DMS 273 treated with DMSO at 0.1 percent for 48 hours (cell line): ENCODE measurements around the gene ABCC5.

Experiments used
- DNase-seq: peaks from one replicate; lab custom pipeline; 2025; lab: John Stamatoyannopoulos, UW

Gene ABCC5

DNA sequence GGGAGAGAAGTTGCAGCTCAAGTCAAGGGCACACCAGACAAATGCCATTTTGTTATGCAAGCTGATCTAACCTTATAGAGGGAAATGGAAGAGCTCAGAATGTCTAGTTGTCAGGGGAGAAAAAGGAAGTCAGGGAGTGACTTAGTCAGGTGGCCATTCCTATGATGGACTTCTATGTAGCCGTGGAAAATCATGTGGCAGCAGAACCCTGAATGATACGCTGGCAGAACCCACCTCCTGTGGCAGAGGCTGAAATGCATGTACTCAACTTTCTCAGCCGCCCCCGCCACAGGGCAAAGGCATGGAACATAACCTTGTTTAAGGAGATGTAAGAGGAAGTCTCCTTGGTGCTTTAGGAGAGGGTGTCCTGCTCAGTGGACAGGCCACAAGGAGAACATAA is 95.3 kb downstream of the ABCC5 start:
- no peak for DNase-seq

DNA sequence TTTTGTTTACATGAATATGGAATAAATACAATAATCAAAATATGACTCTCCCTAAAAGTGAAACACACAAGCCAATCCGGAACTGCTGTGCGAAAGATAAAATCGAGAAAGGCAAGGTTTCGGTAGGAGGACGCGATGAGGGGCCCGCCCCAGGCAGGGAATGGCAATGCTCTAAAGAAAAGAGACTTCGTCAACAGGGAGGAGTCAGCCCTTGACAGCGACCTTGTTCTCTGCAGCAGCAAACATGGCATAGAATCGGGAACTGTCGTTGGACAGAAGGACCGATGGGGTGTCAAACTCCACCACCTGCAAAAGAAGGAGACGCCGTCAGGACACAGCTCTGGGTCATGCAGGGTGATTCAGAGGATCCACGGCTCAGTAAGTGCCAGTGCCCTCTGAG is 96.6 kb downstream of the ABCC5 start:
- DNase-seq, result no peak

DNA sequence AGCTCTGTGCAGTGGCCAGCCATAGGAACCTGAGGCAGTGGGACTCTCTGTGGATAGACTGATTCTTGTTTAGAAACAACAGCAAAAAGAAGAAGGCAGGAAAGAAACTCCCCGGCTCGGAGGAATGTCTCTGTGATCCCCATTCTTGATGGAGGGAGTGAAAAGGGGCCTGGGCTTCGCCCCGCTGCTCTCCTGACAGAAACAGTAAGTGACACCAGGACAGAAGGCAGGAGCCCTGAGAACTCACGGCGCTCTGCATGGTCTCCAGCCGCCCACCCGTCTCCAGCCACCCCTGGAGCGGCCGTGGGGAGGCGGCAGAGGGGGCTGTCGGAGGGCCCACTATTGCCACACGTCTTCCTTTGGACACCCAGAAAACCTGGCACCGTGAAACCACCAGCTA is 97.3 kb downstream of the ABCC5 start:
- DNase-seq, result no peak

DNA sequence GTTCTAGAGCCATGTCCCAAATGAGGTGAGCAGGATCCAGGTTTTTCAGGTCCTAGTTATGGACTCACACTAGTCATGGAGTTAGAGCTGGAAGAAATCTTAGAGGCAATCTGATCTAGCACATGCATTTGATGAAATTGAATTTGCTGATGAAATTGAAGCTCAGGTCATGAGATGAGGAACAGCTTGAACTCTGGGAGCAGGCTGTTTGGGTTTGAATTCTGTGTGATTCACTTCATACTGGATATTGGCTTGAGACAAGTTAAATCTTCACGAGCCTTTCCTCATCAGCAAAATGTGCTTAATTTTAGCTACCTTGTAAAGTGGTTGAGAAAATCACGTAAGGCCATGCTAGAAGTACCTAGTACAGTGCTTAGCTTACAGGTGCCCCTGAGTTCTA is 99.5 kb downstream of the ABCC5 start:
- DNase-seq, result no peak

DNA sequence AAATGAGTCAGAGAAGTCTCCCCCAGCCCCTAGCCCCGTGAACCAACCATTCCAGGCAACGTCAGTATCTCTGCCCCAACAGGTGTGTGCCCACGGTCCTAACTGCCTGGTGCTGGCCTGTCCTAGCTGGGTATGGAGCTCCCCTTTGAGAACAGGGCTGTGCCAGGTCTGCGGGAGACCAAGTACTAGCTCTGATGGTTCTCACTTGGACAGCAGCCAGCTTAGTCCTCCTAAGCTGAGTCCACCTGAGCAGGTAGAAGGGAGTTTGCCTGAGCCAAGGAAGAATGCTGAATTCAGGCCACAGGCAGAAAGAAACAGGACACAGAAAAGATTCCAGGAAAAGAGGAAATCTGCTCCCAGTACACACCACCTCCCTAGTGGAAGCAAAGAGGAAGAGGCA is 99.9 kb downstream of the ABCC5 start:
- DNase-seq, result no peak

DNA sequence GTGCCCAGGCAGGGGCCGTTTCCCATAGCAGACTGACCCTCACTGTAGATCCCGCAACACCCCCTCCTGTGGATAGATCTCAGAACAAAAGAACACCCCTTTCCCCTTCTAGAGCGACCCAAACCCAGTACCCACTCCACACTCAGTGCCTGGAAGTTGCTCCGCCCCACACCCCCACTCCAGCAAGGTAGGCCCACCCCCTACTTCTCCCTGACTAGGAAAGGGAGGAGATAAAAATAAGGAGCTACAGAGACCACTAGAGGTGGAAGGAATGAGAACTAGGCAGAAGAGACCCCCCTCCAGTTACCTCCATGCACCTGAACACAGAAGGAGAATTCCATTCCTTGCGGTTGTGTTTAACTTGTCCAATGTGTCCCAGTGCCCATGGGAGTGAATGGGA is 102.8 kb downstream of the ABCC5 start:
- DNase-seq, result no peak

DNA sequence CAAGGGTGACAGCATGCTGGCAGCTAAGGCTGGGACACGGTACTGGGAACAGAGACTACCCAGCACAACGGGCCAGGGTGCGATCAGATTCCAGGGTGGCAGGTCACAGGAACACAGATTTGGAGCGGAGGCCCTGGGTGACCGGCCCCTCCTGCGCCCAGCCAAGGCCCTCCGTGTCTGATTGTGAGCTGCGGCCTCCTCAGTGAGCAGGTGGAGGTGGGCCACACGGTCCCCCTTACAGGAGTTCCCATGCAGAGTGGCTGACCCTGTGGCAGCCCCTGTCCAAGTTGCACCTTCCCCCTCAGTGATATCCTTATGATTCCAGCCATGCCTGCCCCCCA is 104.1 kb downstream of the ABCC5 start:
- DNase-seq, result no peak

DNA sequence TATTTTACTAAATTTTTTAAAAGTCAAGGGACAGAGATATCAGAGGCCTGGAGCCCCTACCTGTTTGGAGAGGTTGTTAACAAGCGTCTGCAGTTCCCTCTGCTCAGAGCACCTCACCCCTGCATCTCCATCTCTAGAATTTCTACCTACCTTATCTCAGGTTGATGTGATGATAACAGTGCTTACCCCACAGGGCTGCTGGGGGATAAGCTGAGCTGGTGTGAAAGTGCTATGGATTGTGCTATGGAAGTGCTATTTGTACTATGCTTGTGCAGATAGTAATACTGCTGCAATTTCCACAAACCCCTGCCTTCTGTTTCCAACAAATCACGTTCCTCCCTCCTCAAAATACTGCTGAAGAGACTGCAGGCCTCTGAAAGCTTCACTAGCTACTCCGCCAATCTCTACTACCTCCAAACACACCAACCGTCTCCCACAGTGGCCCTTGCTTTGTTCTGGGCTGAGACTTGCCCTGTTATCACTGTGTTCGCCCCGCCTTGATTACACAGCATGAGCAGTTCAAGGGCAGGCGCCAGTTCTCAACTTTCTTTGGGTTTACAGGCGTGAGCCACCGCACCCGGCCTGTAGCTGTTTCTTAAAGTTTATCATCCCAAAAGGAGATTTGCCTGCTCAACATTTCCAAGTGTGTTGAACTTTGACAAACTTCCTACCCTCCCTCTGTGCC is 104.6 kb downstream of the ABCC5 start:
- DNase-seq, result no peak

DNA sequence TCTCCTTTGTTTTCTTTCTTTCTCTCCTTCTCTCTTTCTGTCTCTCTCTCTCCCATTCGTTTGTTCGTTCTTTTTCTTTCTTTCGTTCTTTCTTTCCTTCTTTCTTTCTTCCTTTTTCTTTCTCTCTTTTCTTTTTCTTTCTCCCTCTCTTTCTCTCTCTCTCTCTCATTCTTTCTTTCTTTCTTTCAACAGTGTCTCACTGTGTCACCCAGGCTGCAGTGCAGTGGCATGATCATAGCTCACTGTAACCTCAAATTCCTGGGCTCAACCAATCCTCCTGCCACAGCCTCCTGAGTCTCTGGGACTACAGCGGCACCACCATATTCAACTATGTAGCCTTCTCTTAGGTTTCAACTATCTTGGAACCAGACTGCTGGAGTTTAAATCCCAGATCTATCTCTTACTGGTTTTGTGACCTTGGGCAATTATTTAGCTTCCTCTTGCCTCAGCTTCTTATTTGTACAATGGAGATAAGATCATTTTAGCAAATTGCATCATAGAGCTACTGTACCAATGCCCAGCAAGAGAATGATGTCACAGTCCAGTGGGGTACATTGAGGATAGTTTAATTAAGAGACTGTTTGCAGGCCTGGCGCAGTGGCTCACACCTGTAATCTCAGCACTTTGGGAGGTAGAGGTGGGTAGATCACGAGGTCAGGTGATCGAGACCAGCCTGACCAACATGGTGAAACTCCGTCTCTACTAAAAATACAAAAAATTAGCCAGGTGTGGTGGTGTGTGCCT is 105.7 kb downstream of the ABCC5 start:
- no peak for DNase-seq

DNA sequence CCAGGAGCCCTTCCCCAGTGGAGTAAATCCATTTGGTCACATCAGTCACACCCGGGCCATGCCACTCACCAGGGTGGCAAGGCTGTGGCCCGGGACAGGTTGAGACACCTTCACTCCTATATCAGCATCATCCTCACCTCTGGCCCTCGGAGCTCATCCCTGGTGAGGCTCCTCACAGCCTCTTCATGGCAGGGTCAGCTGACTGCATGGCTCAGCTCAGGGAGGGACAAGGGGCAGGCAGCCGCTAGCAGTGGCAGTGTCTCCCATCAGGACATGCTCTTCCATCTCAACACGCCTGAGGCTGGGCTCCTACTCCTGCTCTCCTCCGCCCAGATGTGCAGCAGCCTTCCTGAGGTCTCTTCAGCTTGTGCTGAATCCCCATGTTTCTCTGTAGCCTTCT is 106.6 kb downstream of the ABCC5 start:
- DNase-seq, result no peak

DNA sequence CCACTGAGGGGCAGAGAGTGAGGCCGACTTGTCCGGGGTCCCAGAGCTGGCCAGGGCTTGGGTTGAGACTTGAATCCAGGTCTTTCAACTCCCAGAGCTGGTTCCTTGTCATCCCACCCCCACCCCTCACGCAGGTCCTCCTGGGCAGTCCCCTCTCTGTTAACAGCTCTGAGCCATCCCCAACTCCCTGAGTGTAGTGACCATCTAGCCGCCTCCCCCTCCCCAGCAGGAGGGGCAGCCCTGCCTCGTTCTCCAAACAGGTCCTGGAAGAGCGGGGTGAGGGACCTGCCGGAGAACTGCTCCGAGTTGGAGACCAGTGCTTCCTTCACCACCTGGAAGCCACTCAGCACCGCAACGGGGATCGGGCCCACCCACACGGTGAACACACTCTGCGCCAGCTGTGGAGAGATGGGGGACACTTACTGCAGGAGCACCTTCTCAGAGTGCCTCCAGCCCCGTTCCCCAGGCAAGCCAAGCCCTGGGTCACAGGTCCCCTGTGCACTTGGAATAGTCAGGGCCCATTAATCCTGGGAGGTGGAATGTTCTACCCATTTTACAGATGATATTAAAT is 108.6 kb downstream of the ABCC5 start:
- no peak for DNase-seq

DNA sequence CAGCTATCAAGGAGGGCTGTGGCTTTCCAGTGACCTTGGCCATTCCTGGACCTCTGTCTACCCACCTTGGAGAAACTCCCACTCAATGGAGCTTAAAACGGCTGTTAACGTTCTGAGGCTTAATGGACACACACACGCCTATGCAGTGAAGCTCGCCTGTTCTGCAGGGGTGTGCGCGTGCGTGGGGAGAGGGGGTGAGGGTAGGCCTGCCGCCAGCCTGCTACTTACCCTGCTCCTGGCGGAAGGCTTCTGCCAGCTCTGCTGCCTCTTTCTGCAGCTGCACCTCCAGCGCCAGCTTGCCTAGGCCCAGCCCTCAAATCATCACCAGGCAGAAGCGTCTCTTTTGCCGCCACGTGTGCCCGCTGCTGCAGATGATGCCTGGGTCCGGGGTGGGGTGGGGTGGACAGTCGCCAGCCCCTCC is 109.8 kb downstream of the ABCC5 start:
- DNase-seq, result no peak

DNA sequence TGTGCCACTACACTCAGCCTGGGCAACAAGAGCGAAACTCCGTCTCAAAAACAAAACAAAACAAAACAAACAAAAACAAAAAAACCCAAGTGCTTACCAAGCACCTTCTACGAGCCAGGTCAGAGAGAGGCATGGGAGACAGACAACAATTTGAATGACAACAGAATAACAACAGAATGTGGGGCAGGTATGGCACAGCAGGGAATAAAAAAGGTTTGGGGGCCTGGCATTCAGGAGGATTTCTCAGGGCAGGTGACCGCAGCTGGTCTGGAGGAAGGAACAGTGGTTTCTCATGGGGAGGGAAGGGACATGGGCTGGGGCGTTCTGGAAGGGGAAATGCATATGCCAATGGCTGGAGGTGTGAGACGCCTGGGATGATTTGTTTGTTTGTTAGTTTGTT is 110.5 kb downstream of the ABCC5 start:
- DNase-seq, result no peak

DNA sequence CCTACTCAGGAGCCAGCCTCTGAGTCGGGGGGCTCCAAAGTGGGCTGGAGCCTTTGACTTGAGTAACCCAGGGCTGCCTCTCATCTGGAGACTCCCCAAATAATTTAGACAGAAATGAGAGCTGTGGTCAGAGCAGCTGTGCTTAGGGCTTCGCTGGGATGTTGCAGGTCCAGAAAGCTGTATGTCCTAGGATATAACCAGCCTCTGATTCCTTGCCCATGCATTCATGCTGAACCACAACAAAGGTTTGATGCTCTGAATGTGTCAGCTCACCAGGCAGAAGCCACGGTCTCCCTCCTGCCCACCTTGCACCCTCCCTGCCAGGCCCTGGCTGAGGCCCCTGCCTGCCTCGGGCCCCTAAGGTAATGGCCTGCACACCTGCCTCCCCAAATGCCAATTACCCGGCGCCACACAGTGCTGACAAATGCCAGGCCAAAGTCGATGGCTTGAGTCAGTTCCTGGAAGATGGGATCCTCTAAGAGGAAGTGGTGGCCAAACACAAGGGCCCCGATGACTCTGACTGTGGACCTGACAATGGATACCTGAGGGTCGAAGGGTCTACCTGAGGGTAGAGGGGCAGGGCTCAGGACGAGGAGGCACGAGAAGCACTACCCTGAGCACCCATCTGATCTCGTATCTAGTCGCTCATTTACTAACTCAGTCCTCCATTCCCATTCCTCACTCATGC is 111.3 kb downstream of the ABCC5 start:
- no peak for DNase-seq

DNA sequence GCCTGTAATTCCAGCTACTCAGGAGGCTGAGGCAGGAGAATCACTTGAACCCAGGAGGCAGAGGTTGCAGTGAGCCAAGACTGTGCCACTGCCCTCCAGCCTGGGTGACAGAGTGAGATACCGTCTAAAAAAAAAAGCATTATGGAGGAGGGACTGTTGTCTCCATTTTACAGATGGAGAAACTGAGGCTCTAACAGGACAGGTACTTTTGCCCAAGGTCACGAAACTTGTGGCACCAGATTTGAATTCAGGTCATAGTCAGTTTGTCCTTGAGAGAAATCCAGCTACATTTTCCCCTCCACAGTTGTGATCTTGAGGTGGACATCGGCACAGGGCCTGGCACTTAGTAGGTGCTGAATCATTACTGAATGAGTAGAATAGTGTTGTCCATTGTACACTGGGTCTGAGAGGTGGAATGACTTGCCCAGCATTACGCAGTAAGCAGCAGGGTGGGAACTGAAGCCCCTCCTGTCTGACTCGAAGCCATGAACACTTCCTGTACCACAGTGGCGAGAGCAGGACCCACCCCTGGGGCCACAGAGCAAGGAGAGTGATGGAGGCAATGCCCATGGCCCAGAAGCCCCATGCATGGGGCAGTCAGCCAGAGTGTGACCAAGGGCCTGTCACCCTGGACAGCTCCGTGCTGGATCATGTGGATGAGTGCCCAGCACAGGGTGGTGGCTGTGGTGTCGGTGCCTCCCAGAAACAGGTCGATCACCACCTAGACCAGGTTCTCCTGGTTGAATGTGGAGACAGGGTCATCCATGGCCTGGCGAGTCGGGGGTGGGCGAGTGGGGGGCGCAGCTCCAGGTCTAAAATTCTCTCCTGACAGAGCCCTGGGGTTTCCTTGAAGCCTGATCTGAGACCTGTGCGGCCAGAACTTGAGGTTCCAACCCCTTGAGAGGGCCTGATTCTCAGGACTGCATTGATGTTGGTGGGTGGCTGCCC is 112.6 kb downstream of the ABCC5 start:
- DNase-seq, result no peak

DNA sequence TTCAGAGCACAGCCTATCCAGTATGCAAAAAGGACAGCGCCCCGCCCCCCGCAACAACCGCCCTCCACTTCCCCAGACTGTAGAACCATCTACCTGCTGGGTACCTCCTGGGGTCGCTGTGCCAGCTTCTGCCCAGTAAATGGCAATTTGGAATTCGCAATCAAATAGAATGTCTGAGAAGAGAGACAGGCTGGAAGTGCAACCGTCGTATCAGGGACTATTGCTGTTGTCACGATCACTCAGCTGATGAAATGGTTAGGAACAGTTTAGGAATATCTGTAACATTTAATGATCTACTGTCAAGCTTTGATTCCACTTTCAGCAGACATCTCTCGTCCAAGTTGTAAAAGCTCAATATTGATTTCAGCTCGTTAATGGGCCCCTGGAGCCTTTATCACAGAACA is 119.7 kb downstream of the ABCC5 start:
- no peak for DNase-seq

DNA sequence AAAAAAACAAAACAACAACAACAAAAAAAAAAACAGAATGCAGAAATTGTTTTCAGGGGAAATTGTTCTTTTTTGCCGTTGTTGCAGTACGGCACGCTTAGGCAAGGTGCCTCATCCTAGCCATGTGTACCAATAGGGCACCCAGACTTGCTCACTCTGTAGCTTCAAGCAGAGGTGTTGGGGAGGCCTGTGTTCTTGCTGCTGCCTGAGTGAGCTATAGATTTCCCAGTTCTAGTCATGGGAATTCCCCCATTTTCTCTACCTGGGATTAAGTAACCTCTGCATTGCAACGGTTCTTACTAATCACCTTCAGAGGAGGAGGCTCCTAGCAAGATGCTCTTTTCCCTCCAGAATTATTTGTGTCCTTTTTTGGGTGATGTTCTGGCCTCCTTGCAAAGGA is 120.1 kb downstream of the ABCC5 start:
- DNase-seq, result no peak

DNA sequence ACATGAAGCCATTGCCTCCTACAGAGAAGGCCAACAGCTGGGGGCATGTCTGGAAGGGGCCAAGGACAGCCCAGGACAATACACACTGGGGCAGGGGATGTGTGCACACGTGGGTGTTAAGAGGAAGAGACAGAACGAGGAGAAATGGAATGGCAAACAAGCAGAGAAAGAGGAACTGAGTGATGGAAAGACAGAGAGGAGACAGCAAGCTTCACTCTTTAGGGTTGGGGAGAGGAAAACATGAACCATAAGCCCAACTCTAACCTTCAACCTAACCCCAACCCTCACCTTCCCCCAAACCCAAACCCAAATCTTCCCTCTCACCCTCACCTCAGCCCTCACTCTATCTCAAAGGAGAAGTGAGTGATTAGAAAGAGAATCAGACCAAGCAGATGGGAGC is 121.1 kb downstream of the ABCC5 start:
- no peak for DNase-seq

DNA sequence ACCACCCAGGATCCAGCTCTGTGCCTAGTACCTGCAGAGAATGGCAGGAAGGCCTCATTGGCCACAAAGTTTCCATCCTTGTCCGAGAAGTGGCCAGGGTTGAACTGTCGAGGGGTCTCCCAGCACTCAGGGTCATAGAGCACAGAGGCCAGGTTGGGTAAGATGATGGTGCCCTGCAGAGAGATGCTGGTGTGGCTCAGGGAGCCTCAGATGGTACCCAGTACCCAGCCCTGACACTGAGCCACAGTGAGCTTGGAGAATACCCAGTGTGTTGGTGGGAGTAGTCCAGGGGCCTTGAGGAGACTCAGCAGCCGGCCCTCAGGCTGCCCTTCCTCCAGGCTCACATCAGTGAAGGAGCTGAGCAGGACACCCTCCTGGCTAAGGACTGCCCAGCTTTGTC is 121.5 kb downstream of the ABCC5 start:
- no peak for DNase-seq

DNA sequence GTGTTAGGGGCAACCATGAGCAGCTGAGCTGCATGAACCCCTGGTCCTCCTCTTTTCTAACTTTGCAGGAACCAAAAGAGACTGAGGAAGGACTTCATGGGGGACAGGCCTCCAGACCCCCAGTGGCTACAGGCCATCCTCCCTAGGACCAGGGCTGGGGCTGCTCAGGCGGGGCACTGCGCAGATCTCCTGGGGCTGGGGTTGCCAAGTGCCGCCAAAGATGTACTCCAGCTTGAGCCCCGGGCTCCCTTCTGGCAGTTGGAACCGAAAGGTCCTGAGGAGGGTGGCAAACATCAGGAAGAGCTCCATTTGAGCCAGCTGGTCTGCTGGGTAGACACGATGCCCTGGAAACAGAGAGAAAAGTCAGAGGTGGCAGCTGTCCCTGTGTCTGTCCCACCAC is 121.9 kb downstream of the ABCC5 start:
- DNase-seq, result no peak

DNA sequence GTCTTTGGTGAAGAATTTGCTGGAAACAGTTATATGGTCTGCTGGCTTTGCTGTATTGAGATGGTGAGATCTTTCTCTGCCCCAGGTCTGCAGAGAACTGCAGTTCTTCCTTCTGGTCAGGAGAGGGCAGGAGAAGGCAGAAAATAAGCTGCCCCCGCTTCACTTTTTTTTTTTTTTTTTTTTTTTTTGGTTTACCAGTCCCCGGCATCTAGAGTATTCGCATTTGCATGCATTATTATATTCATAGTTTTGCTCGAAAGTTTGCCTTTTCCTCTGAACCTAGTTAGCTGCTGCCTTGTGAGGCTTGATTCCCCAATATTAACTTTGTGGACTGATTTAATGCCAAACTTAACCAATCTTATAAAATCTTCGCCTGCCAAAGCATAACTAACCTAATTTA is 122.4 kb downstream of the ABCC5 start:
- DNase-seq, result peak; percentile 45

DNA sequence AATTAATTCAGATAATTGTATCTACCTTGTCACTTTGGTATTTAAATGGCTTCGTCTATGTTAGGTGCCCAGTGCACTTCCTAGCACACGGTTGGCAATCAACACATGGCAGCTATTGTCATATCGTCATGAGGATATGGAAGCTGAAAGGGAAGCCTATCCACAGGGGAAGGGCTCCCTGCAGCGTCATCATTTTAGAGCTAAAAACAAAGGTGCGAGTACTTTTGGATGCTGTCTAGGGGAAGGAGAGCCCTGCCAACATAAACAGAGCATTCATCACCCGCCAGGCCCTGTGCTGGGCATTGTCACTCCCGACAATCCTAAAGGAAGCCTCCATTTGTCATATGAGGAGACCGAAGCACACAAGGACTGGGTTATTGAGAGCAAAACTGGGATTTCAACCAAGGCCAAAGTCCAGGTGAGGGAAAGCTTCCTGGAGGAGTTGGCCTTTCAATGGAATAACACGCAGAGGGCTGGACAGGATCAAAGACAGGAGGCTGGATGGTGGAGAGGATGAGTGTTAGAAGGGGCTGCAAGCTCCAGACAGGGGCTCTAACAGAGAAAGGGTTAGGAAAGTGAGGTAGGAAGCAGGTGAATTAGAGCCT is 125.0 kb downstream of the ABCC5 start:
- no peak for DNase-seq
